ENCODE measurements around the gene ARHGAP6.

ARHGAP6 gene

DNA sequence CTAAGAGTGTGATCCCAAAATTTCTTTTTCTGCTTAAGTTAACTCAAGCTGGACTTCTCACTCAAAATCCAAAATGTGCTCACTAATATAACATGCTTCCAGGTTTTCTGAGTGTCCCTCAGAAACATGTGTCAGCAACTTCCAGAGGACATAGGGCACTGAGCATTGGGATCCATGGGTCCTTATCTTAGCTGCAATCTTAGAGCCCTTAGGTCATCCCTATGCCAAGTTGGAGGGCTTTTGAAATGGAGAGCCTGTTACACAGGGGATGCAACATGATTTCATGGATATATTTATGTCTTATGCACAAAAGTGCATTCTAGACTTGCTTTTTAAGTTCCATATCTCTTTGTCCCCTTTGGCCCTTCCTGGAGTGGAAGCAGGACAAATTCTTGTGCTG lies 566.3 kb downstream of the ARHGAP6 start:
- DNase-seq (ENCODE audit: low read depth), result no peak
- H3K4me3 ChIP-seq (ENCODE audit: low read depth, low read length), result no peak overlapping the region
- TF ChIP-seq, protein P1, sequence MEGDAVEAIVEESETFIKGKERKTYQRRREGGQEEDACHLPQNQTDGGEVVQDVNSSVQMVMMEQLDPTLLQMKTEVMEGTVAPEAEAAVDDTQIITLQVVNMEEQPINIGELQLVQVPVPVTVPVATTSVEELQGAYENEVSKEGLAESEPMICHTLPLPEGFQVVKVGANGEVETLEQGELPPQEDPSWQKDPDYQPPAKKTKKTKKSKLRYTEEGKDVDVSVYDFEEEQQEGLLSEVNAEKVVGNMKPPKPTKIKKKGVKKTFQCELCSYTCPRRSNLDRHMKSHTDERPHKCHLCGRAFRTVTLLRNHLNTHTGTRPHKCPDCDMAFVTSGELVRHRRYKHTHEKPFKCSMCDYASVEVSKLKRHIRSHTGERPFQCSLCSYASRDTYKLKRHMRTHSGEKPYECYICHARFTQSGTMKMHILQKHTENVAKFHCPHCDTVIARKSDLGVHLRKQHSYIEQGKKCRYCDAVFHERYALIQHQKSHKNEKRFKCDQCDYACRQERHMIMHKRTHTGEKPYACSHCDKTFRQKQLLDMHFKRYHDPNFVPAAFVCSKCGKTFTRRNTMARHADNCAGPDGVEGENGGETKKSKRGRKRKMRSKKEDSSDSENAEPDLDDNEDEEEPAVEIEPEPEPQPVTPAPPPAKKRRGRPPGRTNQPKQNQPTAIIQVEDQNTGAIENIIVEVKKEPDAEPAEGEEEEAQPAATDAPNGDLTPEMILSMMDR (IDR thresholded peaks at IDR 0.05; ENCODE audit: control insufficient read depth, extremely low read depth, insufficient read depth), result no peak

DNA sequence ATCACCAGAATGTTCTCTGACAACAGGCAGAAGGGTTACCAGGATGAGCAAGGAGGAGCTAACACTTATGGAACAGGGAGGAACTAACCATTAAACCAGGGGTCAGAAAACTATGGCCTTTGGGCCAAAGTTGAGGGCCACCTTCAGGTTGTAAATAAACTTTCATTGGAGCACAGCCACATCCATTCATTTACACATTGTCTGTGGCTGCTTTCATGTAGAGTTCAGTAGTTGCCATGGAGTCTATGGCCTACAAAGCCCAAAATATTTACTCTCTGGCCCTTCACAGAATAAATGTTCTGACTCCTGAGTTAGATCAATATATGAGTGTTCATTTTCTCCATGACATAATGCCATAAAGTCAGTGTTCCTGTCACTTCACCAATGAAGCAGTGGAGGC lies 567.8 kb downstream of the ARHGAP6 start:
- H3K4me3 ChIP-seq (ENCODE audit: low read depth, low read length), result no peak overlapping the region
- TF ChIP-seq, protein P1 (IDR thresholded peaks at IDR 0.05; ENCODE audit: control insufficient read depth, extremely low read depth, insufficient read depth), result no peak
- DNase-seq (ENCODE audit: low read depth), result no peak

DNA sequence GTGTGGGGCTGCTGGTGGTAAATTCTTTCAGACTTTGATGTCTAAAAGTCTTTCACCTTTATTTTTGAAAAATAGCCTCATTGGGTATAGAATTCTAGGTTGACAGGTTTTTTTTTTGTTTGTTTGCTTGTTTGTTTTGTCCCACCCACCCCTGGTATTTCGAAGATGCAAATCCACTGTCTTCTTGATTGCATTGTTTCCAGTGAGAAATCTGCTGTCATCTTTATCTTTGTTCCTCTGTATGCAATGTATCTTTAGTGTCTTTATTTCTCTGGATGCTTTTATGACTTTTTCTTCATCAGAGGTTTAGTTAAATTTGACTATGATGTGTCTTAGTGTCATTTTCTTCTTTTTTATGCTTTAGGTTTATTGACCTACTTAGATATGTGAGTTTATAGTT lies 575.9 kb downstream of the ARHGAP6 start:
- H3K4me3 ChIP-seq (ENCODE audit: low read depth, low read length), result no peak overlapping the region
- no peak for DNase-seq (ENCODE audit: low read depth)
- TF ChIP-seq, protein P1 (IDR thresholded peaks at IDR 0.05; ENCODE audit: control insufficient read depth, extremely low read depth, insufficient read depth), result no peak
